Osteoblast (primary cell): Measurements from ENCODE around the gene ZNF595. TPM values are rescaled to one million over a fixed set of nuclear protein-coding genes. Genes with fewer than 3 reads are reported as not detected.
"Not testable (repeated sequence)": the region's sequence is repeated elsewhere in the genome, so short reads cannot be mapped to it uniquely, and the experiment has no call there.

Source experiments
- DNase-seq: peaks from one replicate; pipeline ENCODE4 v3.0.0; 2011; ENCODE audit warnings: low spot score, mixed read lengths; ENCODE audit not compliant: insufficient read length; ENCODE audit errors: missing footprints
- H2AFZ ChIP-seq: 2 replicates; pipeline ENCODE4 v1.6.0; 2011; ENCODE audit warnings: mild to moderate bottlenecking, low read length
- H3K27ac ChIP-seq: 2 replicates; pipeline ENCODE4 v1.5.1; 2011; ENCODE audit warnings: mild to moderate bottlenecking, low read depth, low read length, moderate library complexity
- H3K27me3 ChIP-seq: 2 replicates; pipeline ENCODE4 v1.6.0; 2012; ENCODE audit warnings: mild to moderate bottlenecking, control low read depth, inconsistent platforms, low read length, moderate library complexity; ENCODE audit not compliant: insufficient read depth
- H3K36me3 ChIP-seq: 2 replicates; pipeline ENCODE4 v1.5.1; 2011; ENCODE audit warnings: mild to moderate bottlenecking, low read length, control low read depth, moderate library complexity; ENCODE audit not compliant: insufficient read depth
- H3K4me1 ChIP-seq: 2 replicates; pipeline ENCODE4 v1.5.1; 2011; ENCODE audit warnings: mild to moderate bottlenecking, low read length, control low read depth, moderate library complexity; ENCODE audit not compliant: insufficient read depth
- H3K4me2 ChIP-seq: 2 replicates; pipeline ENCODE4 v1.6.0; 2011; ENCODE audit warnings: mild to moderate bottlenecking, low read length; ENCODE audit not compliant: insufficient read depth
- H3K4me3 ChIP-seq: fragments of 200-600 bp; sonication (generic); 3 replicates; pipeline ENCODE4 v1.5.1; 2012; ENCODE audit warnings: mild to moderate bottlenecking, low read length, inconsistent platforms; ENCODE audit not compliant: insufficient read depth
- H3K79me2 ChIP-seq: 2 replicates; pipeline ENCODE4 v1.6.0; 2012; ENCODE audit warnings: mild to moderate bottlenecking, low read length, control low read depth, inconsistent platforms; ENCODE audit not compliant: insufficient read depth
- H3K9me3 ChIP-seq: 2 replicates; pipeline ENCODE4 v1.5.1; 2011; ENCODE audit warnings: low read depth, low read length, control low read depth
- H4K20me1 ChIP-seq: 2 replicates; pipeline ENCODE4 v1.6.0; 2012; ENCODE audit warnings: mild to moderate bottlenecking, low read length, control low read depth; ENCODE audit not compliant: insufficient read depth
- total RNA-seq: library from RNA; depleted of rRNA; stranded (reverse); fragments of >200 nt; gene quantifications from 2 replicates; pipeline ENCODE4 v1.2.3, GENCODE V29; 2012
- TF ChIP-seq, protein P1 (sequence below): IDR thresholded peaks from 2 replicates; pipeline ENCODE4 v1.5.1; 2011; ENCODE audit warnings: mild to moderate bottlenecking, low read depth, low read length, moderate library complexity; ENCODE audit errors: extremely low read depth

ZNF595 gene
- total RNA-seq, 1 donor = 11.9 TPM

DNA sequence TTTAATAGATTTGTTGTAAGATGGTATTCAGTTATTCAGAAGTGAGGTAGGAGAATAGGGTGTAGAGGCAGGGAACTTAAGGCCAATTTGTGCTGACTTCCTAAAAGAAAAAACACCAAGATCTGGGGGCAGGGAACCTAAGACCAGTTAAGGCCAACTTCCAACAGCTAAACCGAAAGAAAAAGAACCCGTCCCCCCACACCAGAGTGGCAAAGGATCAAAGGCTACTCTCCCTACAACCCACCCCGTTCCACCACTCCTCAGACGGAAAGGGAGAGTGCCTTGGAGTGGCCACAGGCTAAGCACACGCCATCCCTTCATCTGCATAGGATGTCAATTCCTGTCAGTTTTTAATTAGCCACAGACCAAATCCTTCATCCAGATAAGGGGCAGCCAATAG is 67.5 kb downstream of the ZNF595 start:
- no peaks in the 10 kb centered on the region for H3K9me3 ChIP-seq
- peaks cover 2% of the 10 kb centered on the region for H3K4me1 ChIP-seq
- no peak overlapping the region for H2AFZ ChIP-seq
- TF ChIP-seq, protein P1, sequence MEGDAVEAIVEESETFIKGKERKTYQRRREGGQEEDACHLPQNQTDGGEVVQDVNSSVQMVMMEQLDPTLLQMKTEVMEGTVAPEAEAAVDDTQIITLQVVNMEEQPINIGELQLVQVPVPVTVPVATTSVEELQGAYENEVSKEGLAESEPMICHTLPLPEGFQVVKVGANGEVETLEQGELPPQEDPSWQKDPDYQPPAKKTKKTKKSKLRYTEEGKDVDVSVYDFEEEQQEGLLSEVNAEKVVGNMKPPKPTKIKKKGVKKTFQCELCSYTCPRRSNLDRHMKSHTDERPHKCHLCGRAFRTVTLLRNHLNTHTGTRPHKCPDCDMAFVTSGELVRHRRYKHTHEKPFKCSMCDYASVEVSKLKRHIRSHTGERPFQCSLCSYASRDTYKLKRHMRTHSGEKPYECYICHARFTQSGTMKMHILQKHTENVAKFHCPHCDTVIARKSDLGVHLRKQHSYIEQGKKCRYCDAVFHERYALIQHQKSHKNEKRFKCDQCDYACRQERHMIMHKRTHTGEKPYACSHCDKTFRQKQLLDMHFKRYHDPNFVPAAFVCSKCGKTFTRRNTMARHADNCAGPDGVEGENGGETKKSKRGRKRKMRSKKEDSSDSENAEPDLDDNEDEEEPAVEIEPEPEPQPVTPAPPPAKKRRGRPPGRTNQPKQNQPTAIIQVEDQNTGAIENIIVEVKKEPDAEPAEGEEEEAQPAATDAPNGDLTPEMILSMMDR = no peak
- no peak overlapping the region for H3K4me3 ChIP-seq
- no peaks in the 10 kb centered on the region for H3K27me3 ChIP-seq
- no peak overlapping the region for H3K4me2 ChIP-seq
- no peaks in the 10 kb centered on the region for H3K36me3 ChIP-seq
- H3K79me2 ChIP-seq = peaks cover 11% of the 10 kb centered on the region
- no peak for DNase-seq
- no peaks in the 10 kb centered on the region for H4K20me1 ChIP-seq
- no peak overlapping the region for H3K27ac ChIP-seq

DNA sequence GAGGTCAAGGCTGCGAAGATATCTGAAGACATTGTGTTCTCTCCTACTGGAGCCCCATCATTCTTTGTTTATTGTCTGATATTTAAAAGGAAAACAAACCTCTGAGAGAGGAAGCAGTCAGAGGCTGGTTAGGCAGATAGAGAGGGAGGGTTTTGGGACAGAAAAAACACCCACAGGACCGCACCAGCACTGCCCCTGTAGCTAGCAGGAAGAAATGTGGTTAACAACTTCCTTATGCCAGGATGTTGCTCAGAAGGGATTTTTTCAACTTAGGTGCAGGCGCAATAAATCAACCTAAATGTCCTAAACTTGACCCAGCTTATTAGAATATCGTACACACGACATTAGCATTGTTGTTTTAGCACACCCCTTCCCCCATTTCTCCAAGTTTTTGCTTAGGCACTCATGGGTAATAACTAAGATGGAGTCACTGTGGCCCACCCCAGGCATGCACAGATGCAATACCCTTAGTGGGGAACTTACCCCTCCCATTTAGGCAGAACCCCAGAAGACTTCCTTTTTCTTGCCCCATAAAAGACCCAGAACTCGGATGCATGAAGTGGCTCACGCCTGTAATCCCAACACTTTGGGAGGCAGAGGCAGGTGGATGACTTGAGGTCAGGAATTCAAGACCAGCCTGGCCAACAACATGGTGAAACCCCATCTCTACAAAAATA is 68.4 kb downstream of the ZNF595 start:
- H3K4me1 ChIP-seq = peaks cover 6% of the 10 kb centered on the region
- H3K4me2 ChIP-seq = no peak overlapping the region
- H3K36me3 ChIP-seq = no peaks in the 10 kb centered on the region
- H4K20me1 ChIP-seq = no peaks in the 10 kb centered on the region
- no peak overlapping the region for H3K27ac ChIP-seq
- H2AFZ ChIP-seq = no peak overlapping the region
- no peaks in the 10 kb centered on the region for H3K27me3 ChIP-seq
- H3K4me3 ChIP-seq = no peak overlapping the region
- DNase-seq = no peak
- H3K79me2 ChIP-seq = peaks cover 20% of the 10 kb centered on the region
- H3K9me3 ChIP-seq = no peaks in the 10 kb centered on the region
- TF ChIP-seq, protein P1 = no peak

DNA sequence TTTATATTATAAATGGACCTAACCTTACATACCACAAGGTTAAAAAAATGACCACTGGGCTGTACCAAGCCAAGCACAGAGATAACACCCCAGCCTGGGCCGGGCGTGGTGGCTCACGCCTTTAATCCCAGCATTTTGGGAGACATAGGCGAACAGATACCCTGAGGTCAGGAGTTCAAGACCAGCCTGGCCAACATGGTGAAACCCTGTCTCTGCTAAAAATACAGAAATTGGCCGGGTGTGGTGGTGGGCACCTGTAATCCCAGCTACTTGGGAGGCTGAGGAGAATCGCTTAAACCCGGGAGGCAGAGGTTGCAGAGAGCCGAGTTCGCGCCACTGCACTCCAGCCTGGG is 70.8 kb downstream of the ZNF595 start:
- not testable (repeated sequence) for H3K27ac ChIP-seq

DNA sequence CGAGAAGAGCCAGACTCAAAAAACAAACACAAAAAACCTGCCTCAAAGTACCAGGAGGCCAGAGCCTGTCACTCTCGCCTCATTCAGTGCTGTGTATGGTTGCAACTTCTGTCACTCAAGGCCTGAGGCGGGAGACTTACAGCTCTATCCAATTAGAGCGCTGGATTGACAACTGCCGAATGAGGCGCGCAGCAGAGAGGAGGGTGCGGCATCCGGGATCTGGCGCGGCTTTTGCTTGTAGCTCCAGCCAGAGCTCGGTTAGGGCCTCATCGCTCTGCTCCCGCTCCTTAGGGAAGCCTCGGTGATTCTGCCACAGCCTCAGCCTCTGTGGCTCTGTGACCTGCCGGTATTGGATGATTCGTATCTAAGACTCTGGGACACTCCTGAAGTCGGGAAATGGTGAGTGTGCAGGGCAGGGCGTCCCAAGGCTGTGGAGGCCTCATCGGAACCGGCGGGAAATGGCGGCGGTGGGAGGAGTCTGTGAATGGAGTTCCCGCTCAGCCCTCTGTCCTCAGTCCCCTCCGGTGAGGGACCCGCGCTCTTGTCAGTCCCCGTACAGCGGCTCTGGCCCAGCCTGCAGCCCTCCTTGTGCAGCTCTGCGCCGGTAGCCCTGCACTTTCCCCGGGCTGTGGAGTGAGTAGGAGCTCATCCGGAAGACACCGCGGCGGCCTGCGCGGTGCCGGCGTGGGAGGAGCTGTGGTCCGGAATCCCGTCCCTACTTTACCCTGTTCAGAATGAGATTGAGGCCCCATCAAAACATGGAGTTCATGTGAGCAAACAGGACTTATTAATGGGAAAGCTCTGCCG is 71.4 kb downstream of the ZNF595 start, which contains the start of gene ZNF718:
Gene ZNF718 (plus strand): TSS at position 227 of the 807 bp plus-strand sequence. CDS start 170 bp downstream, at position 397.
- peaks cover 6% of the 10 kb centered on the region for H3K4me1 ChIP-seq
- H3K9me3 ChIP-seq = no peaks in the 10 kb centered on the region
- H2AFZ ChIP-seq = peak within 1 kb of the TSS; percentile 97
- no peaks in the 10 kb centered on the region for H4K20me1 ChIP-seq
- H3K36me3 ChIP-seq = no peaks in the 10 kb centered on the region
- H3K79me2 ChIP-seq = peaks cover 31% of the 10 kb centered on the region
- H3K27me3 ChIP-seq = no peaks in the 10 kb centered on the region
- peak; percentile 97 for DNase-seq
- peak within 1 kb of the TSS; percentile 83 for H3K4me3 ChIP-seq
- TF ChIP-seq, protein P1 = no peak
- H3K4me2 ChIP-seq = peak within 1 kb of the TSS; percentile 89
- H3K27ac ChIP-seq = peak within 1 kb of the TSS; percentile 67

More for the DNA sequence above, 70.8 kb downstream of the ZNF595 start:
- not testable (repeated sequence) for H4K20me1 ChIP-seq, H3K9me3 ChIP-seq, H3K4me1 ChIP-seq, H3K36me3 ChIP-seq, DNase-seq, H3K27me3 ChIP-seq
- H3K79me2 ChIP-seq = peaks cover 31% of the 10 kb centered on the region
- H3K4me3 ChIP-seq = peak overlapping the region; percentile 83
- H2AFZ ChIP-seq = peak overlapping the region; percentile 97
- H3K4me2 ChIP-seq = peak overlapping the region; percentile 89
